ENCODE results near the gene RPS3A.
"Not testable (repeated sequence)": the region's sequence is repeated elsewhere in the genome, so short reads cannot be mapped to it uniquely, and the experiment has no call there.

RPS3A gene

GRCh38 chr4:151052785-151053184 is 46.6 kb upstream of the RPS3A start (continued):
- TF ChIP-seq ZNF266 (tag by site-specific recombination; IDR thresholded peaks at IDR 0.05; ENCODE audit: low read depth) (no peak), ZBTB17 (tag by site-specific recombination; IDR thresholded peaks at IDR 0.05) (no peak), ZNF48 (tag by site-specific recombination; IDR thresholded peaks at IDR 0.05) (no peak), ZNF610 (tag by site-specific recombination; IDR thresholded peaks at IDR 0.05; ENCODE audit: borderline replicate concordance) (no peak)

GRCh38 chr4:151055539-151055938 is 43.9 kb upstream of the RPS3A start:
- no peaks in the 10 kb centered on the region for H3K36me3 ChIP-seq (ENCODE audit: control insufficient read depth in 2 of 2, insufficient read depth in 1 of 2, low read length in 2 of 2)
- no peak overlapping the region for H3K4me3 ChIP-seq (ENCODE audit: low read depth, low read length)
- POLR2A ChIA-PET: no interaction called here
- no peaks in the 10 kb centered on the region for H3K4me1 ChIP-seq (ENCODE audit: control insufficient read depth, insufficient read depth, low read length)
- no peak overlapping the region for H3K27ac ChIP-seq (ENCODE audit: extremely low read depth, low read depth, low read length)
- CTCF ChIA-PET: no interaction called here
- no peaks in the 10 kb centered on the region for H3K9me3 ChIP-seq (ENCODE audit: control insufficient read depth, insufficient read depth, low read depth, low read length)
- TF ChIP-seq ZNF548 (tag by site-specific recombination; IDR thresholded peaks at IDR 0.05): no peak
- TF ChIP-seq ZNF248 (tag by site-specific recombination; IDR thresholded peaks at IDR 0.05): no peak
- no peak for TF ChIP-seq ZNF280D (tag by site-specific recombination; IDR thresholded peaks at IDR 0.05)
- no peak for TF ChIP-seq ZNF19 (tag by site-specific recombination; IDR thresholded peaks at IDR 0.05; ENCODE audit: low read depth)
- no peak for TF ChIP-seq ZBTB11 (tag by site-specific recombination; conservative IDR thresholded peaks at IDR 0.05; ENCODE audit: low read depth)
- no peak for TF ChIP-seq ZNF701 (tag by site-specific recombination; IDR thresholded peaks at IDR 0.05)
- no peak for TF ChIP-seq SP7 (tag by site-specific recombination; IDR thresholded peaks at IDR 0.05)
- no peak for TF ChIP-seq ZNF48 (tag by site-specific recombination; IDR thresholded peaks at IDR 0.05)
- TF ChIP-seq PRDM2 (tag by site-specific recombination; IDR thresholded peaks at IDR 0.05; ENCODE audit: borderline replicate concordance): no peak
- no peak for TF ChIP-seq GLI4 (tag by site-specific recombination; IDR thresholded peaks at IDR 0.05)

- H3K4me1 ChIP-seq (ENCODE audit: control insufficient read depth, insufficient read depth, low read length); H3K4me3 ChIP-seq (ENCODE audit: low read depth, low read length); H3K9me3 ChIP-seq (ENCODE audit: control insufficient read depth, insufficient read depth, low read depth, low read length); POLR2A ChIA-PET; CTCF ChIA-PET; H3K27ac ChIP-seq (ENCODE audit: extremely low read depth, low read depth, low read length); H3K36me3 ChIP-seq (ENCODE audit: control insufficient read depth in 2 of 2, insufficient read depth in 1 of 2, low read length in 2 of 2): not testable (repeated sequence)
Measured at GRCh38 chr4:151063143-151063542, 36.3 kb upstream of the RPS3A start.

Data from HEK293 (cell line).